Kasumi-1 (cell line): ENCODE measurements around the gene CAPS2.
"Not testable (repeated sequence)": the region's sequence is repeated elsewhere in the genome, so short reads cannot be mapped to it uniquely, and the experiment has no call there.

Source experiments
- DNase-seq, 2 experiments: peaks; one replicate each; lab custom pipeline; 2025; lab: John Stamatoyannopoulos, UW

CAPS2 gene

DNA sequence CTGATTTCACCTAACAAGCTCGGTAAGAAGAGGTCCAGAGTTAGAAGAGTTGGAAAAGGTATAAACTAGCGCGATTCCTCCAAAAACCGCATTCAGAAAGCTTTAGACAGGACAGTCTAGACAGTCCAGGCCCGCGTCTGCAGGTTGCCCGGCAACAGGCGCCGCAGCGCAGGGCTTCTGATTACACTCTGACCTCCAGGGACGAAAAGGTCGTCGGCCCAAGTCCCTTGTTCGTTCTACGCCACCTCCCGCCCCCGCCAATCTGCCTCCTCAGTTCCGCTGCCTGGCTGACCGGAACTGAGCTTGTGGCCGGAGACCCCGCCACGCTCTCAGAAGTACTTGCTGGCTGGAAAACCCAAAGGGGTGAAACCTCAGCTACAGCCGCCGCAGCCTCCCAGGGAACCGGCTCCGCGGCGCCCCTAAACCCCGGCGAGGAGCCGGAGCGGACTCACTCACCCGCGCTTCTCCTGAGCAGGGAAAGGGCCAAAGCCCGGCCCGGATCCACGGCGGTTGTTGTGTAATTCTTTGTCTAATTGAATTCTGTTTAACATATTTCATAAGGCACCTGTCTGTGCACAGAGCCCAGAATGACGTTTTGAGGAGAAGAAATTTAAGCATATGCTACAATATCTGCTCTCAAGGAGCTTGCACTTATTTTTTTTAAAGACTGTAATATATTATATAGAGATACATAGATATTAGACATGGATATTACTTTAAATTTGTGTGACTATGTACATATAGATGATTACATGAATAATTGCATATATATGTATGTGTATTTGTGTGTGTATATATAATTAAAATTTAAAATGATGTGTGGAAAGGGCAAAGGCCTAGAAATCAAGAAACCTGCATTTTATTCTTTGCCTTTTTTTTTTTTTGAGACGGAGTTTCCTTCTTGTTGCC, at the start of gene CAPS2:
CAPS2 (minus strand) TSS at position 407 of the 909 bp plus-strand sequence. CDS start 3,826 bp downstream, outside the sequence.
- DNase-seq: peak; percentile 80 to 86

DNA sequence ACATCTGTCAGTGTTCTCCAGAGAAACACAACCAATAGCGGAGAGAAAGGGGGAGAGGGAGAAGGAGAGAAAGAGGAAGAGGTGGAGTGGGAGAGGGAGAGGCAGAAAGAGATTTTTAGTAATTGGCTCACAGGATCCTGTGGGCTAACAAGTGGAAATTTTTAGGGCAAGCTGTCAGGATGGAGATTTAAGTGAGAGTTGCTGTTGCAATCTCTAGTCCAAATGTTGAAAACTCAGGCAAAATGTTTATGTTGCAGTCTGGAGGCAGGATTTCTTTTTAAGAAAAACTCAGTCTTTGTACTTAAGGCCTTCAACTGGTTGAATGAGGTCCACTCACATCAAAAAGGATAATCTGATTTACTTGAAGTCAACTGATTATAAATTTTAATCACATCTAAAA, 48.2 kb upstream of the CAPS2 start:
- no peak for DNase-seq

DNA sequence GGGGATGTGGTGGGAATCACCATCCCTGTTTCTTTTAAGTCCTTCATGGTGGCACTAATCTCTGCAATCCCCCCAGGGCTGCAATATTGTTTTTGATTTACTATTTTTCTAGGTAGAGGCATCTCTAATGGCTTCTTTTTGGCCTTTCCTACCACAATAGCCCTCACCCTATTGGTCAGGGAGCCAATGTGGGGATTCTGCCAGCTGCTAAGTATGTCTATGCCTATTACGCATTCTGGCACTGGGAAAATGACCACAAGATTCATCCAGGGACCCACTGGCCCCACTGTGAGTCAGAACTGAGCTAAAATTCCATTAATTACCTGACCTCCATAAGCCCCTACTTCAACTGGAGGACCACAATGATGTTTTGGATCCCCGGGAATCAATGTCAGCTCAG, 44.8 kb upstream of the CAPS2 start:
- DNase-seq: no peak

DNA sequence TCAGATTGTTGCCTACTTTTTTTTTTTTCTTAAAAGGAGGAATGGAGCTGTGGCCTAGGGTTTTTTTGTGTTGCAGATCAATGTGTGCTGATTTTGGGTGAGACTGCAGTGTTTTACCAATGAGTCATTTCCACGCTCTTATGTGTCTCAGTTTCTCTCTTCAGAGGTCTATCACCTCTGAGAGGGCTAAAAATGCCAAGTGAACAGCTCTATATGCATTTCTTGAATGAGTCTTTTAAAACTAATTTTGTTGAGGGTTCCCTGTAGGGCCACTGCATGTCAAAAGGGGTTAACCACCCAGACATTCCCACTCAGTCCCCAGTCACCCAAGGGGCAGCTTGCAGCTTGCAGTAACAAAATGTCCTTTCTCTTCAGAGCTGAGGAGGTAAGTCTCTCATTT, 36.5 kb upstream of the CAPS2 start:
- DNase-seq: no peak

DNA sequence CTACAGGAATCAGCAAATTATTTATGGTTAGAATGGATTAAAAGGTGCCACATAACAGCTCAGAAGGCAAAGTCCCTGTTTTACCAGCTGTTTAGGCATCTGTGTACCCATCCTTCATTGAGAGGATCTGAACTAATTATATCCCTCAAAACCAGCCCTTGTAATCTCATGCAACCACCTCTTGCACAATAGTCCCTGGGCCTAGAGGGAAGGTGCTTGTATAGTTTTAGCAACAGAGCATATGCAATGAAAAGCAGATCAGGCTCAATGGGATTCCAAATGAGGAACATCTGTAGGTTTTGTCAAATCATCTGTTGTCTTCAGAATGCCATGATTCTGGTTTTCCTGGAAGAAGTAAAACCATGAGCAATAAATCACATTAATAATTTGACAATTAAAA, 34.8 kb upstream of the CAPS2 start:
- DNase-seq: peak; percentile 57 to 65

DNA sequence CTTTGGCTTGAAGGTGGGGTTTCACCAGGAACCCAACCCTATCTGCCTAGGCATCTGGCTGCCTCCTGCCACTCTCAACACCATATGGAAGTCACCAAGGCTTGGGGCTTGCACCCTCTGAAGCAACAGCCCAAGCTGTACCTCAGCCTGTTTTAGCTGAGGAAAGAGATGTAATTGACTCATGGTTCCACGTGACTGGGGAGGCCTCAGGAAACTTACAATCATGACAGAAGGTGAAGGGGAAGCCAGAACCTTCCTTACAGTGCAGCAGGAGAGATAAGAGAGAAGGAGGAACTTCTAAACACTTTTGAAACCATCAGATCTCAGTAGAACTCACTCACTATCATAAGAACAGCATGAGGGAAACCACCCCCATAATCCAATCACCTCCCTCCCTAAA, 31.3 kb upstream of the CAPS2 start:
- no peak for DNase-seq

DNA sequence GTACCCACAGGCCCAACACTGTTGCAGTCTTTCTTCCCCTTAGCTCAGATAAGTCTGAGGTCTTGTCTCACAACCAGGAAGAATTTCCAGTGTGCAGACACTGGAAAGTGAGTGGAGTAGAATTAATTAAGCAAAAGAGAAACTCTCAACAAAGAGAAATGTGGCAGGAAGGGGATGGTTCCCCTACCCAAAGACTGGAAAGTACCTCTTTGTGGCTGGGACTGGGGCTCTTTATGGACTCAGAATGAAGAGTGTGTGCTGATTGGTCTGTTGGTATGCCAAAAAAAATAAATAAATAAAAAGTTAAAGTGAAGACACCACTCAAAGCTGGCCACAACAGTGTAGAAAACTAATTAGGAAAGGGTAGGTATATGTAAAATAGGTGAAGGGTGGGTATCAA, 30.8 kb upstream of the CAPS2 start:
- DNase-seq: no peak

DNA sequence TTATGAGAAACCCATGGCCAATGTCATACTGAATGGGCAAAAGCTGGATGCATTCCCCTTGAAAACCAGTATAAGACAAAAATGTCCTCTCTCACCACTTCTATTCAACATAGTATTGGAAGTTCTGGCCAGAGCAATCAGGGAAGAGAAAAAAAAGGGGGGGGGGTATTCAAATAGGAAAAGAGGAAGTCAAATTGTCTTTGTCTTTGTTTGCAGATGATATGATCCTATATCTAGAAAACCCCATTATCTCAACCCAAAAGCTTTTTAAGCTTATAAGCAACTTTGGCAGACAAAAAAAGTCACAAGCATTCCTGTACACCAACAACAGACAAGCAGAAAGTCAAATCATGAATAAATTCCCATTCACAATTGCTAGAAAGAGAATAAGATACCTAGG, 23.9 kb upstream of the CAPS2 start:
- no peak for DNase-seq

DNA sequence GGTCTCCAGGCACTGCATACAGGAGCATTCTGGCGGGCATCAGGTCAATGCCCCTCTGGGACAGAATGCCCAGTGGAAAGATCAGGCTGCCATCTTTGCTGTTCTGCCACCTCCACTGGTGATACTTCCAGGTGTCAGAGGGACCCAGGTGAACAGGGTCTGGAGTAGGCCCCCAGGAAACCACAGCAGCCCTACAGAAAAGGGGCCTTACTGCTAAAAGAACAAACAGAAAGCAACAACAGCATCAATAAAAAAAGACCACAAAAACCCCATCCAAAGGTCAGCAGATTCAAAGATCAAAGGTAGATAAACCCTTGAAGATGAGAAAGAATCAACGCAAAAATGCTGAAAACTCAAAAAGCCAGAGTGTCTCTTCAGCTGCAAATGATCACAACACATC, 20.3 kb upstream of the CAPS2 start:
- no peak for DNase-seq

DNA sequence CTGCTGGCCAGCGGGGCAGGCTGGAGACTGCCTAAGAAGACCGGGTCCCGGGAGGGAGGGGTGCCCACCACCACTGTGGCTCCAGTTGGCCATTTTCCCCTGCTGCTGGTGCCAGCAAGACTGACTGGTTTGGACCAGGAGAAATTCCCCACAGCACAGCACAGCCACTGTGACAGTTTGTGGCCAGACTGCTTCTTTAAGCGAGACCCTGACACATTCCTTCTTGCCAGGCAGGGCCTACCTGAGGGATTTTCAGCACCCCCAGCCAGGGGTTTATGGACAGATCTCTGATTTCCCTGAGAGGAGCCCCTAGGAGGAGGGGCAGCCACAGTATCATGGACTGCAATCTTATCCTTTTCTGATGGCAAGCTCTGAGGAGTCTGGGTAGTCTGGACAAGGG, 19.8 kb upstream of the CAPS2 start:
- no peak for DNase-seq

DNA sequence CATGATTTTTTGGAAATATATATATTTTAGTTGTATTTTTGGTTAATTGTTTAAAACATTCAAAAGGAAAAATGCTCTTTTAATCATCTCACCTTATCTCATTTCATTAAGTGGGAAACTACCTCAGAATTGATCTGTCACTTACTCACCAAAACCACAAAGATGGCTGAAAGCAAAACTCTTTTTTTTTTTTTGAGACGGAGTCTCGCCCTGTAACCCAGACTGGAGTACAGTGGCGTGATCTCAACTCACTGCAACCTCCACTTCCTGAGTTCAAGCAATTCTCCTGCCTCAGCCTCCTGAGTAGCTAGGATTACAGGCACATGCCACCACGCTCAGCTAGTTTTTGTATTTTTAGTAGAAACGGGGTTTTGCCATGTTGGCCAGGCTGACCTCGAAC, 16.1 kb upstream of the CAPS2 start:
- not testable (repeated sequence) for DNase-seq

DNA sequence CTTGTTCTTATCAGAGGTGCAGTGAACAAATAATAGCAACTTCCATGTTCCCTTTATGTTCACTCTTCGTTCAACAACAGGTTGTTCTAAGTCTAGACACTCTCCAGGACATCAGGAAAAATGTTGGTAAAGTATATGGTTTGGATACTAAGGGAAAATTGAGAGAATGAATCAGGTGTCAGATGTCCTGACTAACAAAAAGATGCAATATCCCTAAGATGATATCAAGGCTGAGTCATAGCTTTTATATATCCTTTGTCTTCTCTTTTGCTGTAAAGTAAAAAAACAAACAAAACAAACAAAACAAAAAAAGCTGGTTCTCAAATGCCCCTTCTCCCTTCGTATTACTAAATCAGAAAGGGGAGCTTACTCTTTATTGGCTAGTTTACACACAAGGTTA, 15.4 kb upstream of the CAPS2 start:
- DNase-seq: no peak

DNA sequence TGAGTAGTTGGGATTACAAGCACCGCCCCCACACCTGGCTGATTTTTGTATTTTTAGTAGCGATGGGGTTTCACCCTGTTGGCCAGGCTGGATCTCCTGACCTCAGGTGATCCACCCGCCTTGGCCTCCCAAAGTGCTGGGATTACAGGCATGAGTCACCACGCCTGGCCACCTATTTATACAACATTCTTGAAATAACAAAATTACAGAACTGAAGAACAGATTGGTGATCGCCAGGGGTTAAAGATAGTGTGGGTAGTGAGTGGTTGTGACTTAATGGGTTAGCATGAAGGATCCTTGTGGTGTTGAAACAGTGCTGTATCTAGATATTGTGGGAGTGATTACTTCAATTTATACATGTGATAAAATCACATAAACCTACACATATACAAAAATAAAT, 11.7 kb upstream of the CAPS2 start:
- DNase-seq: no peak

DNA sequence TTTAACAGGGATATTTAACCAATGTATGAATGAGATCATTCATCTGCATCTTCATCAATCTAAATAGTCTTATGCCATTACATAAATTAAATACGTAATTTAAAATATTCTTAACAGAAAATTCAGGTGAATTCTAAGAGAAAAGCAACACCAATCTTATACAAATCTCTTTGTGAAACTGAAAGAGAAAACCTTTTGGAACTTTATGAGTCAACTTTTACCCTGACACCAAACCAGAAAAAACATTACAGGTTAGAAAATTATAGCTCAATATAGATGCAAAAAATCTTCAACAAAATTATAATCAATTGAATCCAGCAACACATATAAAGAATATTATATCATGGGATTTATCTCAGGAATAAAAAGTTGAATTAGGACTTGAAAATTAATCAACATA, 7.8 kb upstream of the CAPS2 start:
- DNase-seq: no peak

DNA sequence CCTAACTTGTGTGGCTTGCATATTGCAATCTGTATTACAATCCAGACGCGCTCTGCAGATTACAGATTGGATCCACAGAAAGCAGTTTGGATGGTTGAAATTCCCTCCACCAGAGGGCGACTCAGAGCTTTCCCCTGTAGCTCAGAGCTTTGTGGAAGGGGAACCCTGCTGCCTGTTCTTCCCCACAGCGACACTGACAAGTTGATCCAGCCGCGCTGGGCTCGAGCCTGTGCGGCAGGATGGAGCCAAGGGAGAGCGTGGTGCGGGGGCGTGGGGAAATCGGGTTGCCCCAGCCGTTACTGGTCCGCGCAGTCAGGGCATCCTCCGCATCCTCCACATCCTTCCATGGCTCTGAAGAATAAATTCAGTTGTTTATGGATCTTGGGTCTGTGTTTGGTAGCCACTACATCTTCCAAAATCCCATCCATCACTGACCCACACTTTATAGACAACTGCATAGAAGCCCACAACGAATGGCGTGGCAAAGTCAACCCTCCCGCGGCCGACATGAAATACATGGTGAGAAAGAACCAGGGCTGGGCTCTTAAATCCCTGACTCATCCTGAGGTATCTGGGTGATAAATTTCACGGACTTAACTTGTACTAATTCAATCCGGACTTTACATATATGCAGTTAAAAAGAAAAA, 4.4 kb upstream of the CAPS2 start, which contains the start of gene GLIPR1L1:
GLIPR1L1 (plus strand) TSS at position 287 of the 647 bp plus-strand sequence; CDS start at position 346, 59 bp downstream.
- peak; percentile 85 to 87 for DNase-seq

DNA sequence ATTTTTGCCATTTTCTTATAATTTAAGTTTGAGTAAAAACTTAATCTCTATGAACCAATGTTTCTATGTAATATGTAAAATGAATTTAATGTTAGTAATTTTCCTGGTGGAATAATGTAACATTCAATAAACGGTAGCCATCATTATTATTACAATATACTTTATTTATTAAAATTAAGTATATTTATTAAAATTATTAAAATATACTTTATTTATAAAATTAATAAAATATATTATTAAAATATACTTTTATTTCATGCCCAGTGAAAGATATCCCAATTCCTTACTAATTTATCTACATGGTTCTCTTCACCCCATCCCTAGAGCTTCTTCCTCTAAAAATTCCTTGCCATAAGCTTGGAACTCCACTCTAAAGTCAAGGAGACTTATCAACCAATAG, 2.5 kb downstream of the CAPS2 start:
- no peak for DNase-seq

DNA sequence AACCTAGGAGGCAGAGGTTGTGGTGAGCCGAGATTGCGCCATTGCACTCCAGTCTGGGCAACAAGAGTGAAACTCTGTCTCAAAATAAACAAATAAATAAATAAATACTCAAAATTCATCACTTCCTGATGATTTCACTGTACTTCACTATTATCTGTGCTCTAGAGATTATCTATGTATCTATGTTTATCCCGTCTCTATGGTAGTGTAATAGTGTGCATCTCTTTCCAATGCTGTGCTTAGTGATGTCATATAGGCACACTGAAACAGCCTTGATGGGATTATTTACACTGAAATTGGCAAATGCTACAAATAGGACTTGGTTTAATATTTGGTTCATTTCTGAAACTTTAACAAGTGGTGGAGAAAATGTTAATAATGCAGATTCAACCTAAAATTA, 6.5 kb downstream of the CAPS2 start:
- no peak for DNase-seq

DNA sequence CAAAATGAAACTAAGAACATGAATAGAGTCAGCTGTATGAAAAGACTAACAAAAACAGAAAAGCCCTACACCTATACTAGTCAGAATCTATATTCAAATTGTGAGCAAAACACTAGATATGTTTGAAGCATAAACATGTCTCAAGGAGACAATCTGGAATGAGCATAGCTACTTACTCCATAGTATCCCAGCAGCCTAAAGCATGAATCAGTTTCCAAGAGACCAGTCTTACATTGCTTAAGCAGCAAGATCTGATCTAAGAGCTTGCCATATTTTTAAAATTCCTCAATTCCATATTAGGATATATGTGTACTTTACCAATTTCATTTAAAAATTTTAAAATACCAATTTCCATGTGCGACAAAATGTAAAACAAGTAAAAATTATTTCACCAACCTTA, 7.7 kb downstream of the CAPS2 start:
- no peak for DNase-seq

DNA sequence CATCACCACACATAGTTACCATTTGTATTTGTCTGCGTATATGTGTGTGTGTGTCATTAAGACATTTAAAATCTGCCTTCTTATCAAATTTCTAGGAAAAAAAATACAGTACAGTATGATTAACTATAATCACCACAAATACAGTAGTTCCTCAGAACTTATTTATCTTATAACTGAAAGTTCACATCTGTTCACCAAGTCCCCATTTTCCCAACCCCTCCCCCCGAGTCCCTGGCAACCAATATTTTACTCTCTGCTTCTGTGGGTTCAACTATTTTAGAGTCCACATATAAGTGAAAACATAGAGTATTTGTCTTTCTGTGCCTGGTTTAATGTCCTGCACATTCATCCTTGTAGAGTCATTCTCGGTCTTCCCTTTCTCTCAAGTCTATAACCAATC, 12.3 kb downstream of the CAPS2 start:
- no peak for DNase-seq

DNA sequence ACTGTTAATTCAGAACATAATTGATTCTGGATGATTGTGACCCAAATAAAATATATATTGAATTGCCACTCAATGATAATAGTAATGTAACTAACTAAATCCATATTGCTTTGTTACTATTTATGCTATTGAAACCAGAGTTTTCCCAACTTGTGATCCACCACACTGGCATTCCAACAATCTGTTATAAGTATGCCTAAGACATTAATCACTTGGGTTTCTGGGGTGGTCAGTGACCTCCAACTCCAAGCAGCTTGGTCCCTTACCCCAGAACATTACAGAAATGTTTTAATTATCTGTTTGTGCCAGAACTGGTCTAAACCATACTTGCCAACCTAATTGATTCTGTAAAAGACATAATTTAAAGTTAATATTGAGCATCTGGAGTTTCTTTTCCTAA, 14.6 kb downstream of the CAPS2 start:
- no peak for DNase-seq

DNA sequence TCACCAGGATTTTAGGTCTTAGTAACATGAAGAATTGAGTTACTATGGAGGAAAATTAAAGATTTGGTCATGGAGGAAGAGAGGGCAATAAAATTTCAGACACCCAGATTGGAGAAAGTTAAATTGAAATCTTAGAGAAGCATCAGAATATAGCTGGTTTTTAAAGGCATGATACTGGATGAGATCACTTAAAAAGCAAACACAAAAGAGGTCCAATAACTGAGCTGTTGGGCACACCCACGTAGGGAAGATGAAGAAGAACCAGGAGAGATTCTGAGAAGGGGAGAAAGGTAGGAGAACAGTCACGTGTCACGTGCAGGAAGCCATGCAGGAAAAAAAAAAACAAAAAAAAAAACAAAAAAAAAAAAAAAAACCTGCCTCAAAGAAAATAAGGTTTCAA, 18.8 kb downstream of the CAPS2 start:
- DNase-seq: no peak

DNA sequence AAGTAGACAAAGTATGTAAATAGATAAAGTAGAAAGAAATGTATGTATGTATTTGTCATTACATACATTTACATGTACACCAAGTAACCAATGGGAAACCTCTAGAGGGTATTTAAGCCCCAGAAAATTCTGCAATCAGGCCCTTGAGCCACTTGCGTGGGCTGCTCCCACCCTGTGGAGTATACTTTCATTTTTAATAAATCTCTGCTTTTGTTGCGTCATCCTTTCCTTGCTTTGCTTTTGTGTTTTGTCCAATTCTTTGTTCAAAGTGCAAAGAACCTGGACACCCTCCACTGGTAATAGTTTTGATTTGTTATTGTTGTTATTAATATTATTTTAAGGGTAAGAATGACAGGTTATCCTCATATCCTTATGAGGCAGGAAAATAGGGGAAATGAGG, 21.8 kb downstream of the CAPS2 start:
- DNase-seq: no peak
